K562 (cell line): ENCODE measurements around the gene GNS. TPM values are rescaled to one million over a fixed set of nuclear protein-coding genes. Genes with fewer than 3 reads are reported as not detected.

Source experiments
- ATAC-seq: fragments of 200-7000 bp; cut with Tn5 transposase; 3 replicates; pipeline ENCODE4 v1.9.1; 2020; ENCODE audit warnings: moderate library complexity
- BruUV-seq: library from RNA; stranded (reverse); fragments of 400-500 nt; replicated peaks from 2 replicates; lab custom pipeline; 2021; lab: Mats Ljungman, UMichigan
- CTCF ChIA-PET: fragments of 300-600 bp; formaldehyde crosslinking; extraction: SDS; loops from one replicate; lab custom pipeline; 2021; ENCODE audit warnings: low intra/inter-chr PET ratio; lab: Yijun Ruan, JAX
- POLR2A ChIA-PET: fragments of 300-600, 350-650 bp; sonication (Branson Sonifier 250); formaldehyde crosslinking; extraction: SDS; loops from one replicate; lab custom pipeline; 2021; ENCODE audit warnings: antibody characterized with exemption, inconsistent platforms; lab: Yijun Ruan, JAX
- DNase-seq, 4 experiments: peaks; one replicate each; pipeline versions ENCODE4 v3.0.0 to v3.0.0-alpha.2; 2011 to 2018; ENCODE audit warnings: low spot score in 3 of 4, mixed read lengths in 3 of 4; ENCODE audit errors: extremely low read depth in 1 of 4
- FAIRE-seq: peaks from 2 replicates; lab custom pipeline; 2011; peaks lifted over from hg19 to GRCh38; lab: Jason Lieb, UNC
- H2AFZ ChIP-seq: 2 replicates; pipeline ENCODE4 v1.6.0; 2011; ENCODE audit warnings: low read depth, low read length, control low read depth, inconsistent platforms
- H3K27ac ChIP-seq: fragments of 200-600 bp; 3 replicates; pipeline ENCODE4 v1.8.0; 2011; ENCODE audit warnings: low read depth, mild to moderate bottlenecking, control low read depth, inconsistent platforms, low read length, moderate library complexity, mixed read lengths; ENCODE audit errors: extremely low read depth
- H3K27me3 ChIP-seq, 2 experiments: fragments of 300-600 bp in 1 of 2; 2 replicates in 1 of 2; 3 replicates in 1 of 2; pipeline versions ENCODE4 v1.6.0 to v1.8.0; 2011; ENCODE audit warnings: inconsistent platforms in 2 of 2, low read length in 2 of 2, mild to moderate bottlenecking in 1 of 2, mixed read lengths in 1 of 2, moderate library complexity in 1 of 2; ENCODE audit not compliant: control insufficient read depth in 2 of 2, insufficient read depth in 2 of 2
- H3K36me3 ChIP-seq: fragments of 300-600 bp; 3 replicates; pipeline ENCODE4 v1.8.0; 2011; ENCODE audit warnings: mild to moderate bottlenecking, low read length, inconsistent platforms; ENCODE audit not compliant: control insufficient read depth, insufficient read depth
- H3K4me1 ChIP-seq, 2 experiments: fragments of 200-600 bp in 1 of 2; replicated peaks in 1 of 2; 2 replicates in 1 of 2; 3 replicates in 1 of 2; pipeline versions ENCODE4 v1.5.1 to v1.8.0; 2011; ENCODE audit warnings: inconsistent platforms in 2 of 2, low read length in 2 of 2, mild to moderate bottlenecking in 1 of 2, mixed read lengths in 1 of 2, moderate library complexity in 1 of 2; ENCODE audit not compliant: control insufficient read depth in 2 of 2, insufficient read depth in 2 of 2
- H3K4me2 ChIP-seq: 2 replicates; pipeline ENCODE4 v1.6.1; 2011; ENCODE audit warnings: low read length, control low read depth, inconsistent platforms, mixed read lengths; ENCODE audit not compliant: insufficient read depth
- H3K4me3 ChIP-seq: fragments of 200-600 bp; sonication (generic), shearing (Covaris generic); 2 replicates; pipeline ENCODE4 v1.5.1; 2016; ENCODE audit warnings: control low read depth, inconsistent platforms
- H3K79me2 ChIP-seq: fragments of 200-600 bp; 3 replicates; pipeline ENCODE4 v1.8.0; 2011; ENCODE audit warnings: low read length, inconsistent platforms; ENCODE audit not compliant: control insufficient read depth, insufficient read depth
- H3K9ac ChIP-seq, 2 experiments: 2 replicates each; pipeline versions ENCODE4 v1.6.0 to v1.6.1; 2011; ENCODE audit warnings: low read depth in 2 of 2, low read length in 2 of 2, control low read depth in 1 of 2, inconsistent platforms in 1 of 2, mild to moderate bottlenecking in 1 of 2, mixed read lengths in 1 of 2; ENCODE audit not compliant: insufficient read depth in 1 of 2
- H3K9me1 ChIP-seq: one replicate; pipeline ENCODE4 v1.6.0; 2011; ENCODE audit warnings: inconsistent platforms, mild to moderate bottlenecking, low read length, moderate library complexity; ENCODE audit not compliant: control insufficient read depth, insufficient read depth
- H3K9me3 ChIP-seq: replicated peaks from 2 replicates; pipeline ENCODE4 v1.5.1; 2011; ENCODE audit warnings: low read depth, low read length, inconsistent platforms; ENCODE audit not compliant: control insufficient read depth, insufficient read depth
- H4K20me1 ChIP-seq: replicated peaks from 2 replicates; pipeline ENCODE4 v1.6.1; 2011; ENCODE audit warnings: low read length, inconsistent platforms, mixed read lengths; ENCODE audit not compliant: control insufficient read depth, insufficient read depth
- CBX5 ChIP-seq: IDR thresholded peaks from 2 replicates; pipeline ENCODE4 v1.6.1; 2014; ENCODE audit warnings: low read depth, borderline replicate concordance
- CEBPB ChIP-seq: fragments of 450-650 bp; IDR thresholded peaks from 2 replicates; pipeline ENCODE4 v1.6.1; 2016; ENCODE audit warnings: missing genetic modification characterization, missing compliant biosample characterization
- HIVEP1 ChIP-seq: fragments of 250-450 bp; sonication (Bioruptor Pico); IDR thresholded peaks from 2 replicates; pipeline ENCODE4 v1.4.0; 2020; ENCODE audit warnings: mild to moderate bottlenecking
- JUND ChIP-seq, 2 experiments: IDR thresholded peaks; 2 replicates in 1 of 2; 3 replicates in 1 of 2; pipeline ENCODE4 v1.6.1; 2011; ENCODE audit warnings: borderline replicate concordance in 2 of 2, low read depth in 2 of 2, low read length in 2 of 2, improper control_type of control experiment in 1 of 2, missing biosample characterization in 1 of 2, missing genetic modification characterization in 1 of 2, missing genetic modification reagents in 1 of 2
- KDM1A ChIP-seq, 2 experiments: fragments of 450-650 bp; IDR thresholded peaks; 2 replicates each; pipeline ENCODE4 v1.6.1; 2016; ENCODE audit warnings: mild to moderate bottlenecking in 2 of 2
- MED1 ChIP-seq: sonication (generic); formaldehyde crosslinking; IDR thresholded peaks from 2 replicates; pipeline ENCODE4 v1.8.1; 2023; ENCODE audit warnings: missing genetic modification reagents, borderline replicate concordance
- NEUROD1 ChIP-seq: fragments of 150-350 bp; IDR thresholded peaks from 2 replicates; pipeline ENCODE4 v1.6.1; 2014; ENCODE audit warnings: borderline replicate concordance, low read length, low read depth; ENCODE audit not compliant: partially characterized antibody
- SP2 ChIP-seq: IDR thresholded peaks from 2 replicates; pipeline ENCODE4 v1.6.1; 2011; ENCODE audit warnings: mild to moderate bottlenecking, low read depth, low read length, moderate library complexity; ENCODE audit not compliant: poor library complexity, severe bottlenecking; ENCODE audit errors: extremely low read depth
- TCFL5 ChIP-seq: fragments of 250-450 bp; sonication (Bioruptor Pico); conservative IDR thresholded peaks from 2 replicates; pipeline ENCODE4 v1.6.1; 2021; ENCODE audit warnings: mild to moderate bottlenecking, moderate library complexity, matching md5 sums
- TSC22D4 ChIP-seq: fragments of 450-650 bp; IDR thresholded peaks from 2 replicates; pipeline ENCODE4 v1.6.1; 2016; ENCODE audit warnings: missing genetic modification characterization, missing biosample characterization, control low read depth
- in situ Hi-C: fragments of 300-500 bp; cut with MboI; formaldehyde crosslinking; loops from 4 replicates; pipeline ENCODE4 v1.15.0; 2018; ENCODE audit warnings: inconsistent platforms, mixed read lengths
- intact Hi-C: fragments of 100-400 bp; cut with micrococcal nuclease; formaldehyde crosslinking; loops from 2 replicates; pipeline ENCODE4 v1.14.2; 2022
- polyA plus RNA-seq, 8 experiments: library from polyadenylated mRNA; depleted of rRNA in 4 of 8; stranded (reverse) in 5 of 8; unstranded in 3 of 8; fragments of >200 nt; fragmentation: Nextera tagmentation in 2 of 8; fragmentation: Illumina TruSeq in 1 of 8; extraction: Ambion mirVana in 2 of 8; extraction: Trizol in 1 of 8; gene quantifications; 2 replicates each; pipeline versions ENCODE4 v1.2.1 to v1.2.3, GENCODE V29; 2011 to 2014; ENCODE audit warnings: inconsistent platforms in 1 of 8, missing spikeins in 1 of 8
- total RNA-seq, 7 experiments: library from RNA; depleted of rRNA in 6 of 7; stranded (reverse); fragments of >200 nt in 6 of 7; fragmentation: Illumina TruSeq in 2 of 7; extraction: Trizol in 2 of 7; gene quantifications; 2 replicates each; pipeline versions ENCODE4 v1.2.1 to v1.2.3, GENCODE V29; 2011 to 2021; ENCODE audit warnings: low replicate concordance in 1 of 7
- TF ChIP-seq, protein P1 (sequence below): sonication (generic); formaldehyde crosslinking; IDR thresholded peaks from 2 replicates; pipeline ENCODE4 v1.8.0; 2022; ENCODE audit warnings: mild to moderate bottlenecking, low read depth, missing genetic modification reagents
- TF ChIP-seq, protein P2 (sequence below): sonication (generic); formaldehyde crosslinking; IDR thresholded peaks from 2 replicates; pipeline ENCODE4 v1.8.0; 2023; ENCODE audit warnings: mild to moderate bottlenecking, missing genetic modification reagents

The GNS gene
- total and polyA plus RNA-seq, 9 of the 15 experiments (the other 6 are each of a cell fraction or from before 2014, with no cell fraction given) = 4.6 to 30.3 (median 18.9) TPM

DNA sequence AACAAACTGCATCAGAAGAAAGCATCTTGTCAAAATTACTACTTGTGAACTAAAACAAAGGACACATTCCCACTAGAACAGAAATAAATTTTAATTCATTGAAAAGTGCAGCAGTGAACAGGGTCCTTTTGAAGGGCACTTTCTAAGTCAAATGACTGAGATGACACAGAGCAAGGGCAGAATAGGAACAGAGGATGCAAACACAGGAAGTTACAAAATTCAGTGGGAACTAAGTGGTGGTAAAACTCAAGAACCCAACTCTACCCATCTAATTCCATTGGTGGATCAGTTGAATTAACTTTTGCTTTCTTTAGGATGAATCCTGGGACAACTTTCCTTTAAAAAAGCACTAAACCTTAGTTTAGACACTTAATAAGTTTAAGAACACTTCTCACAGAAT lies 45.8 kb downstream of the GNS start:
- H3K9me3 ChIP-seq = no peaks in the 10 kb centered on the region

More for the DNA sequence above, 45.8 kb downstream of the GNS start:
- Histone ChIP-seq H2AFZ (no peak overlapping the region), H3K4me3 (no peak overlapping the region), H3K9me1 (no peaks in the 10 kb centered on the region), H3K27me3 (no peaks in the 10 kb centered on the region), H3K4me1 (no peaks in the 10 kb centered on the region)
- no peak for FAIRE-seq
- no TSS peak for BruUV-seq
- DNase-seq = no peak
- intact Hi-C loops = no loop called here
- TF ChIP-seq SP2 = no peak
- no peak for TF ChIP-seq CEBPB
- no peak for TF ChIP-seq MED1
- TF ChIP-seq JUND (IDR thresholded peaks at IDR 0.05; ENCODE audit: borderline replicate concordance, low read depth, low read length) = no peak
- TF ChIP-seq JUND (tag; IDR thresholded peaks at IDR 0.05; ENCODE audit: borderline replicate concordance, low read depth, low read length) = no peak
- no peak for TF ChIP-seq NEUROD1
- no peak for TF ChIP-seq HIVEP1 (CRISPR knock-in tag)
- TF ChIP-seq KDM1A (IDR thresholded peaks at IDR 0.05) = no peak
- no peak for TF ChIP-seq TCFL5 (CRISPR knock-in tag)
- TF ChIP-seq, protein P1, sequence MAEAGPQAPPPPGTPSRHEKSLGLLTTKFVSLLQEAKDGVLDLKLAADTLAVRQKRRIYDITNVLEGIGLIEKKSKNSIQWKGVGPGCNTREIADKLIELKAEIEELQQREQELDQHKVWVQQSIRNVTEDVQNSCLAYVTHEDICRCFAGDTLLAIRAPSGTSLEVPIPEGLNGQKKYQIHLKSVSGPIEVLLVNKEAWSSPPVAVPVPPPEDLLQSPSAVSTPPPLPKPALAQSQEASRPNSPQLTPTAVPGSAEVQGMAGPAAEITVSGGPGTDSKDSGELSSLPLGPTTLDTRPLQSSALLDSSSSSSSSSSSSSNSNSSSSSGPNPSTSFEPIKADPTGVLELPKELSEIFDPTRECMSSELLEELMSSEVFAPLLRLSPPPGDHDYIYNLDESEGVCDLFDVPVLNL (CRISPR knock-in tag) = no peak
- TF ChIP-seq CBX5 = no peak
- TF ChIP-seq, protein P2, sequence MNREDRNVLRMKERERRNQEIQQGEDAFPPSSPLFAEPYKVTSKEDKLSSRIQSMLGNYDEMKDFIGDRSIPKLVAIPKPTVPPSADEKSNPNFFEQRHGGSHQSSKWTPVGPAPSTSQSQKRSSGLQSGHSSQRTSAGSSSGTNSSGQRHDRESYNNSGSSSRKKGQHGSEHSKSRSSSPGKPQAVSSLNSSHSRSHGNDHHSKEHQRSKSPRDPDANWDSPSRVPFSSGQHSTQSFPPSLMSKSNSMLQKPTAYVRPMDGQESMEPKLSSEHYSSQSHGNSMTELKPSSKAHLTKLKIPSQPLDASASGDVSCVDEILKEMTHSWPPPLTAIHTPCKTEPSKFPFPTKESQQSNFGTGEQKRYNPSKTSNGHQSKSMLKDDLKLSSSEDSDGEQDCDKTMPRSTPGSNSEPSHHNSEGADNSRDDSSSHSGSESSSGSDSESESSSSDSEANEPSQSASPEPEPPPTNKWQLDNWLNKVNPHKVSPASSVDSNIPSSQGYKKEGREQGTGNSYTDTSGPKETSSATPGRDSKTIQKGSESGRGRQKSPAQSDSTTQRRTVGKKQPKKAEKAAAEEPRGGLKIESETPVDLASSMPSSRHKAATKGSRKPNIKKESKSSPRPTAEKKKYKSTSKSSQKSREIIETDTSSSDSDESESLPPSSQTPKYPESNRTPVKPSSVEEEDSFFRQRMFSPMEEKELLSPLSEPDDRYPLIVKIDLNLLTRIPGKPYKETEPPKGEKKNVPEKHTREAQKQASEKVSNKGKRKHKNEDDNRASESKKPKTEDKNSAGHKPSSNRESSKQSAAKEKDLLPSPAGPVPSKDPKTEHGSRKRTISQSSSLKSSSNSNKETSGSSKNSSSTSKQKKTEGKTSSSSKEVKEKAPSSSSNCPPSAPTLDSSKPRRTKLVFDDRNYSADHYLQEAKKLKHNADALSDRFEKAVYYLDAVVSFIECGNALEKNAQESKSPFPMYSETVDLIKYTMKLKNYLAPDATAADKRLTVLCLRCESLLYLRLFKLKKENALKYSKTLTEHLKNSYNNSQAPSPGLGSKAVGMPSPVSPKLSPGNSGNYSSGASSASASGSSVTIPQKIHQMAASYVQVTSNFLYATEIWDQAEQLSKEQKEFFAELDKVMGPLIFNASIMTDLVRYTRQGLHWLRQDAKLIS (CRISPR knock-in tag) = no peak
- TF ChIP-seq TSC22D4 = no peak
- TF ChIP-seq, all 486 proteins: peak for 0
- ChIA-PET CTCF (no interaction called here), POLR2A (no interaction called here)
- ATAC-seq = no peak
- Histone ChIP-seq H4K20me1 (no peaks in the 10 kb centered on the region), H3K9ac (no peak overlapping the region), H3K36me3 (peaks cover 21% of the 10 kb centered on the region; the same call in 2 of the 3 replicates), H3K4me2 (no peak overlapping the region), H3K79me2 (no peaks in the 10 kb centered on the region), H3K27ac (no peak overlapping the region)
- in situ Hi-C loops = no loop called here
